GM12878 (cell line): ENCODE measurements around the gene KLHL5. TPM values are rescaled to one million over a fixed set of nuclear protein-coding genes. Genes with fewer than 3 reads are reported as not detected.

ENCODE experiments used
- ATAC-seq: fragments of 200-7000 bp; cut with Tn5 transposase; 3 replicates; pipeline ENCODE4 v1.9.1; 2020; ENCODE audit warnings: mild to moderate bottlenecking, moderate library complexity
- BruUV-seq: library from RNA; stranded (reverse); fragments of 400-500 nt; replicated peaks from 2 replicates; lab custom pipeline; 2021; lab: Mats Ljungman, UMichigan
- CTCF ChIA-PET: fragments of 300-600 bp; sonication (Branson Sonifier 250); formaldehyde crosslinking; extraction: SDS; loops from one replicate; lab custom pipeline; 2021; ENCODE audit warnings: inconsistent platforms; lab: Yijun Ruan, JAX
- POLR2A ChIA-PET: fragments of 350-600 bp; formaldehyde crosslinking; extraction: SDS; loops from one replicate; lab custom pipeline; 2021; ENCODE audit warnings: inconsistent platforms; lab: Charles Lee
- RAD21 ChIA-PET: fragments of 300-600 bp; sonication (Branson Sonifier 250); formaldehyde crosslinking; loops from one replicate; lab custom pipeline; 2023; ENCODE audit warnings: antibody characterized with exemption; ENCODE audit not compliant: unreplicated experiment; lab: Charles Lee
- SMC1A ChIA-PET: fragments of 300-600 bp; sonication (Branson Sonifier 250); formaldehyde crosslinking; loops from one replicate; lab custom pipeline; 2023; ENCODE audit not compliant: unreplicated experiment, uncharacterized antibody; lab: Charles Lee
- DNase-seq: peaks from one replicate; pipeline ENCODE4 v3.0.0-alpha.2; 2011; ENCODE audit warnings: low read depth, low spot score
- FAIRE-seq: peaks from 3 replicates; lab custom pipeline; 2011; peaks lifted over from hg19 to GRCh38; lab: Jason Lieb, UNC
- H2AFZ ChIP-seq: 2 replicates; pipeline ENCODE4 v1.6.0; 2011; ENCODE audit warnings: low read depth, low read length, control low read depth; ENCODE audit not compliant: control insufficient read depth
- H3K27ac ChIP-seq: 2 replicates; pipeline ENCODE4 v1.5.1; 2011; ENCODE audit warnings: control low read depth; ENCODE audit not compliant: control insufficient read depth, insufficient read depth
- H3K27me3 ChIP-seq, 2 experiments: replicated peaks in 1 of 2; 2 replicates each; pipeline versions ENCODE4 v1.6.0 to v1.6.1; 2011; ENCODE audit warnings: low read length in 1 of 2; ENCODE audit not compliant: control insufficient read depth in 2 of 2, insufficient read depth in 2 of 2
- H3K36me3 ChIP-seq, 2 experiments: 2 replicates each; pipeline ENCODE4 v1.5.1; 2011; ENCODE audit warnings: low read length in 1 of 2; ENCODE audit not compliant: control insufficient read depth in 2 of 2, insufficient read depth in 2 of 2
- H3K4me1 ChIP-seq: 2 replicates; pipeline ENCODE4 v1.6.1; 2011; ENCODE audit warnings: mild to moderate bottlenecking, low read length, moderate library complexity, mixed read lengths; ENCODE audit not compliant: control insufficient read depth, insufficient read depth
- H3K4me2 ChIP-seq: 2 replicates; pipeline ENCODE4 v1.6.0; 2011; ENCODE audit warnings: control low read depth; ENCODE audit not compliant: control insufficient read depth, insufficient read depth
- H3K4me3 ChIP-seq: fragments of 200-600 bp; sonication (generic); 2 replicates; pipeline ENCODE4 v1.5.1; 2016
- H3K79me2 ChIP-seq: 2 replicates; pipeline ENCODE4 v1.6.0; 2011; ENCODE audit warnings: low read length; ENCODE audit not compliant: control insufficient read depth, insufficient read depth
- H3K9ac ChIP-seq: 2 replicates; pipeline ENCODE4 v1.8.0; 2011; ENCODE audit warnings: low read length, control low read depth, mixed read lengths; ENCODE audit not compliant: control insufficient read depth, insufficient read depth
- H3K9me3 ChIP-seq: replicated peaks from 3 replicates; pipeline ENCODE4 v1.5.1; 2011; ENCODE audit warnings: mild to moderate bottlenecking, low read length; ENCODE audit not compliant: control insufficient read depth, insufficient read depth
- H4K20me1 ChIP-seq: 2 replicates; pipeline ENCODE4 v1.6.0; 2011; ENCODE audit not compliant: control insufficient read depth, insufficient read depth
- BHLHE40 ChIP-seq, 2 experiments: fragments of 450-650 bp in 1 of 2; IDR thresholded peaks; 2 replicates each; pipeline ENCODE4 v1.6.1; 2011 to 2017; ENCODE audit warnings: low read depth in 2 of 2, borderline replicate concordance in 1 of 2, improper control_type of control experiment in 1 of 2, low read length in 1 of 2, mild to moderate bottlenecking in 1 of 2
- CHD4 ChIP-seq: fragments of 200-600 bp; sonication (generic); IDR thresholded peaks from 2 replicates; pipeline ENCODE4 v1.6.1; 2016; ENCODE audit warnings: mild to moderate bottlenecking
- EZH2 ChIP-seq: IDR thresholded peaks from 2 replicates; pipeline ENCODE4 v1.6.1; 2012; ENCODE audit warnings: low read depth, mild to moderate bottlenecking, control low read depth, inconsistent platforms, low read length, borderline replicate concordance; ENCODE audit not compliant: control insufficient read depth
- HDAC6 ChIP-seq: fragments of 200-600 bp; sonication (generic); IDR thresholded peaks from one replicate; pipeline ENCODE4 v1.8.0; 2017; ENCODE audit warnings: antibody characterized with exemption; ENCODE audit not compliant: unreplicated experiment
- IKZF1 ChIP-seq: fragments of 450-650 bp; conservative IDR thresholded peaks from 2 replicates; pipeline ENCODE4 v1.6.1; 2017; ENCODE audit warnings: antibody characterized with exemption, mild to moderate bottlenecking
- NRF1 ChIP-seq: conservative IDR thresholded peaks from 2 replicates; pipeline ENCODE4 v1.6.1; 2011; ENCODE audit warnings: mild to moderate bottlenecking, low read depth, low read length, improper control_type of control experiment
- SMC3 ChIP-seq: IDR thresholded peaks from 2 replicates; pipeline ENCODE4 v1.6.1; 2011; ENCODE audit warnings: low read length, improper control_type of control experiment, borderline replicate concordance
- SUZ12 ChIP-seq: fragments of 200-600 bp; sonication (generic); IDR thresholded peaks from one replicate; pipeline ENCODE4 v1.6.1; 2018; ENCODE audit warnings: antibody characterized with exemption, mild to moderate bottlenecking; ENCODE audit not compliant: unreplicated experiment
- ZNF24 ChIP-seq: fragments of 450-650 bp; IDR thresholded peaks from 2 replicates; pipeline ENCODE4 v1.6.1; 2017; ENCODE audit warnings: antibody characterized with exemption, mild to moderate bottlenecking
- WGBS: methylation state at CpG from one replicate; pipeline ENCODE4 v1.1.6; 2016; ENCODE audit warnings: low lambda C conversion rate; ENCODE audit not compliant: insufficient replicate concordance, insufficient coverage; ENCODE audit errors: missing lambda C conversion rate; 5-methylcytosine and 5-hydroxymethylcytosine counted together
- in situ Hi-C: fragments of 300-500 bp; cut with MboI; formaldehyde crosslinking; loops from 9 replicates; pipeline ENCODE4 v1.14.3; 2018; ENCODE audit warnings: mixed read lengths
- intact Hi-C: fragments of 100-400 bp; cut with micrococcal nuclease; formaldehyde crosslinking; loops from one replicate; pipeline ENCODE4 v1.14.2; 2022; ENCODE audit not compliant: unreplicated experiment
- polyA plus RNA-seq, 11 experiments: library from polyadenylated mRNA; depleted of rRNA in 4 of 11; unstranded in 6 of 11; stranded (reverse) in 5 of 11; fragments of >200 nt; fragmentation: Nextera tagmentation in 4 of 11; fragmentation: Illumina TruSeq in 1 of 11; extraction: Ambion mirVana in 4 of 11; extraction: Trizol in 1 of 11; gene quantifications; 1 replicate in 1 of 11; 2 replicates in 10 of 11; pipeline versions ENCODE4 v1.2.1 to v1.2.3, GENCODE V29; 2011 to 2016; ENCODE audit warnings: inconsistent platforms in 2 of 11, missing spikeins in 2 of 11, low read depth in 1 of 11
- total RNA-seq, 4 experiments: library from RNA; depleted of rRNA in 3 of 4; stranded (reverse); fragments of >200 nt in 3 of 4; fragmentation: Illumina TruSeq in 1 of 4; extraction: Trizol in 1 of 4; gene quantifications; 2 replicates each; pipeline versions ENCODE4 v1.2.1 to v1.2.3, GENCODE V29; 2013 to 2021
- TF ChIP-seq, protein P1 (sequence below): IDR thresholded peaks from 2 replicates; pipeline ENCODE4 v1.6.1; 2011; ENCODE audit warnings: borderline replicate concordance, low read depth, mild to moderate bottlenecking, moderate library complexity, low read length; ENCODE audit not compliant: insufficient read depth, poor library complexity, severe bottlenecking
- TF ChIP-seq, protein P2 (sequence below): fragments of 450-650 bp; IDR thresholded peaks from 2 replicates; pipeline ENCODE4 v1.6.1; 2017; ENCODE audit warnings: mild to moderate bottlenecking, moderate library complexity

The KLHL5 gene
- total and polyA plus RNA-seq, 10 of the 15 experiments (the other 5 are each of a cell fraction or from before 2014, with no cell fraction given): 4.7 to 27.3 (median 12.6) TPM

DNA sequence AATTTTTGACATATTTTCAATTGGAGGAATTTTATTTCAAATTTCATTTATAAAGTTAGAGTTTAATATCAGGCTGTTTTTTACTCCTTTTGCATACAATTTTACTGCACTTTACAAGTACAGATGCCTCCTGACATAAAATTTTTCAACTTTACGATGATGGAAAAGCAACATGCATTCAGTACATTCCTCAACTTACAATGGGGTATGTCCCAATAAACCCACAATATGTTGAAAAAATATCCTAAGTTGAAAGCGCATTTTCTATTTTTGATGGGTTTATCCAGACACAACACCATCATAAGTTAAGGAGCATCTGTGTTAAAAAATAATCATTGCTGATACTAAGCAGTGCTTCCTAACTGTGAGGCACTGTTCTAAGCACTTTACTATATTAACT, 4.3 kb downstream of the KLHL5 start:
- in situ Hi-C loops: no loop called here
- SMC1A ChIA-PET: interaction anchor here (1.0 to 1.7 kb wide), 2 partner anchors 13 to 164 kb away, joined by 3 to 6 read pairs; no protein-coding TSS in a partner anchor
- no TSS peak for BruUV-seq

DNA sequence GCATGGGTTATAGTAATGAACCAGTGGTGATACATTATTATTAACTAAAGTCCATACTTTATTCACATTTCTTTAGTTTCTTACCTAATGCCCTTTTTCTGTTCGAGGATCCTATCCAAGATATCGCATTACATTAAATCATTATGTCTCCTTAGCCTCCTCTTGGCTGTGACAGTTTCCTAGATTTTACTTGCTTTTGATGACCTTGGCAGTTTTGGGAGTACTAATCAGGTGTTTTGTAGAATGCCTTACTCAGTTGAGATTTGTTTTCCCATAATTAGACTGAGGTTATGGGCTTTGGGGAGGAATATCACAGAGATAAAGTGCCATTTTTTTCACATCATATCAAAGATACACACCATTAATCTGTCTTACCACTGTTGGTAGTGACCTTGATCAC, 5.0 kb downstream of the KLHL5 start:
- no peak for DNase-seq
- Histone ChIP-seq H3K27me3 (no peaks in the 10 kb centered on the region), H3K4me3 (no peak overlapping the region), H3K79me2 (peaks cover 17% of the 10 kb centered on the region), H3K4me2 (no peak overlapping the region), H2AFZ (no peak overlapping the region), H3K27ac (no peak overlapping the region), H4K20me1 (no peaks in the 10 kb centered on the region), H3K36me3 (no peaks in the 10 kb centered on the region), H3K9me3 (no peaks in the 10 kb centered on the region), H3K4me1 (peaks cover 9% of the 10 kb centered on the region), H3K9ac (no peak overlapping the region)
- RAD21 ChIA-PET: no interaction called here
- WGBS: 98% methylated on average over 2 of the region's 2 CpGs
- CTCF ChIA-PET: no interaction called here
- TF ChIP-seq SMC3 (no peak), BHLHE40 (IDR thresholded peaks at IDR 0.05; ENCODE audit: borderline replicate concordance in 1 of 2, low read depth in 2 of 2, low read length in 1 of 2) (no peak), EZH2 (no peak), ZNF24 (no peak), CHD4 (no peak), HDAC6 (no peak), NRF1 (no peak), SUZ12 (no peak)
- TF ChIP-seq, protein P1, sequence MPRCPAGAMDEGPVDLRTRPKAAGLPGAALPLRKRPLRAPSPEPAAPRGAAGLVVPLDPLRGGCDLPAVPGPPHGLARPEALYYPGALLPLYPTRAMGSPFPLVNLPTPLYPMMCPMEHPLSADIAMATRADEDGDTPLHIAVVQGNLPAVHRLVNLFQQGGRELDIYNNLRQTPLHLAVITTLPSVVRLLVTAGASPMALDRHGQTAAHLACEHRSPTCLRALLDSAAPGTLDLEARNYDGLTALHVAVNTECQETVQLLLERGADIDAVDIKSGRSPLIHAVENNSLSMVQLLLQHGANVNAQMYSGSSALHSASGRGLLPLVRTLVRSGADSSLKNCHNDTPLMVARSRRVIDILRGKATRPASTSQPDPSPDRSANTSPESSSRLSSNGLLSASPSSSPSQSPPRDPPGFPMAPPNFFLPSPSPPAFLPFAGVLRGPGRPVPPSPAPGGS: no peak
- TF ChIP-seq, protein P2, sequence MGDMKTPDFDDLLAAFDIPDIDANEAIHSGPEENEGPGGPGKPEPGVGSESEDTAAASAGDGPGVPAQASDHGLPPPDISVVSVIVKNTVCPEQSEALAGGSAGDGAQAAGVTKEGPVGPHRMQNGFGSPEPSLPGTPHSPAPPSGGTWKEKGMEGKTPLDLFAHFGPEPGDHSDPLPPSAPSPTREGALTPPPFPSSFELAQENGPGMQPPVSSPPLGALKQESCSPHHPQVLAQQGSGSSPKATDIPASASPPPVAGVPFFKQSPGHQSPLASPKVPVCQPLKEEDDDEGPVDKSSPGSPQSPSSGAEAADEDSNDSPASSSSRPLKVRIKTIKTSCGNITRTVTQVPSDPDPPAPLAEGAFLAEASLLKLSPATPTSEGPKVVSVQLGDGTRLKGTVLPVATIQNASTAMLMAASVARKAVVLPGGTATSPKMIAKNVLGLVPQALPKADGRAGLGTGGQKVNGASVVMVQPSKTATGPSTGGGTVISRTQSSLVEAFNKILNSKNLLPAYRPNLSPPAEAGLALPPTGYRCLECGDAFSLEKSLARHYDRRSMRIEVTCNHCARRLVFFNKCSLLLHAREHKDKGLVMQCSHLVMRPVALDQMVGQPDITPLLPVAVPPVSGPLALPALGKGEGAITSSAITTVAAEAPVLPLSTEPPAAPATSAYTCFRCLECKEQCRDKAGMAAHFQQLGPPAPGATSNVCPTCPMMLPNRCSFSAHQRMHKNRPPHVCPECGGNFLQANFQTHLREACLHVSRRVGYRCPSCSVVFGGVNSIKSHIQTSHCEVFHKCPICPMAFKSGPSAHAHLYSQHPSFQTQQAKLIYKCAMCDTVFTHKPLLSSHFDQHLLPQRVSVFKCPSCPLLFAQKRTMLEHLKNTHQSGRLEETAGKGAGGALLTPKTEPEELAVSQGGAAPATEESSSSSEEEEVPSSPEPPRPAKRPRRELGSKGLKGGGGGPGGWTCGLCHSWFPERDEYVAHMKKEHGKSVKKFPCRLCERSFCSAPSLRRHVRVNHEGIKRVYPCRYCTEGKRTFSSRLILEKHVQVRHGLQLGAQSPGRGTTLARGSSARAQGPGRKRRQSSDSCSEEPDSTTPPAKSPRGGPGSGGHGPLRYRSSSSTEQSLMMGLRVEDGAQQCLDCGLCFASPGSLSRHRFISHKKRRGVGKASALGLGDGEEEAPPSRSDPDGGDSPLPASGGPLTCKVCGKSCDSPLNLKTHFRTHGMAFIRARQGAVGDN: no peak
- in situ Hi-C loops (no loop called here), intact Hi-C loops (no loop called here)
- no peak for ATAC-seq
- SMC1A ChIA-PET: interaction anchor here (0.7 to 1.7 kb wide), 3 partner anchors 9 to 164 kb away, joined by 3 to 6 read pairs (median 3); no protein-coding TSS in a partner anchor
- no TSS peak for BruUV-seq
- FAIRE-seq: no peak
- POLR2A ChIA-PET: interaction anchor here (0.8 kb wide), 1 partner anchor 17 kb away, joined by 3 read pairs; no protein-coding TSS in a partner anchor

More for the DNA sequence above, 4.3 kb downstream of the KLHL5 start:
- Histone ChIP-seq H3K9me3 (no peaks in the 10 kb centered on the region), H2AFZ (no peak overlapping the region), H3K4me2 (no peak overlapping the region), H3K27ac (no peak overlapping the region), H4K20me1 (no peaks in the 10 kb centered on the region), H3K79me2 (peaks cover 22% of the 10 kb centered on the region), H3K4me1 (peaks cover 9% of the 10 kb centered on the region), H3K27me3 (no peaks in the 10 kb centered on the region), H3K9ac (no peak overlapping the region), H3K36me3 (no peaks in the 10 kb centered on the region), H3K4me3 (no peak overlapping the region)
- intact Hi-C loops: no loop called here
- no peak for TF ChIP-seq HDAC6
- no peak for TF ChIP-seq IKZF1
- ChIA-PET POLR2A (interaction anchor here (0.6 kb wide), 1 partner anchor 35 kb away, joined by 3 read pairs; no protein-coding TSS in a partner anchor), RAD21 (no interaction called here), CTCF (no interaction called here)
- ATAC-seq (no peak), DNase-seq (no peak), FAIRE-seq (no peak)
- 98% methylated on average over 2 of the region's 2 CpGs for WGBS
